HEK293 (cell line): ENCODE measurements around the gene CHERP.

Experiments
- BCL11A ChIP-seq: fragments of 450-650 bp; formaldehyde crosslinking; IDR thresholded peaks from 2 replicates; pipeline ENCODE4 v1.5.1; 2016; ENCODE audit warnings: low read depth, missing biosample characterization, missing genetic modification characterization
- ZBTB21 ChIP-seq: fragments of 450-650 bp; formaldehyde crosslinking; IDR thresholded peaks from 2 replicates; pipeline ENCODE4 v1.5.1; 2017; ENCODE audit warnings: missing biosample characterization, missing genetic modification characterization
- ZNF121 ChIP-seq: fragments of 450-650 bp; formaldehyde crosslinking; IDR thresholded peaks from 2 replicates; pipeline ENCODE4 v1.5.1; 2016; ENCODE audit warnings: missing biosample characterization, missing genetic modification characterization
- ZNF223 ChIP-seq: fragments of 450-650 bp; formaldehyde crosslinking; IDR thresholded peaks from 2 replicates; pipeline ENCODE4 v1.5.1; 2016; ENCODE audit warnings: missing biosample characterization, missing genetic modification characterization
- ZNF629 ChIP-seq: fragments of 450-650 bp; formaldehyde crosslinking; IDR thresholded peaks from 2 replicates; pipeline ENCODE4 v1.5.1; 2017; ENCODE audit warnings: missing biosample characterization, missing genetic modification characterization
- ZNF776 ChIP-seq: fragments of 450-650 bp; formaldehyde crosslinking; IDR thresholded peaks from 2 replicates; pipeline ENCODE4 v1.5.0; 2017; ENCODE audit warnings: missing biosample characterization, missing genetic modification characterization, borderline replicate concordance
- TF ChIP-seq, protein P1 (sequence below): fragments of 450-650 bp; formaldehyde crosslinking; IDR thresholded peaks from 2 replicates; pipeline ENCODE4 v1.5.1; 2016; ENCODE audit warnings: missing biosample characterization, missing genetic modification characterization
- TF ChIP-seq, protein P2 (sequence below): fragments of 450-650 bp; formaldehyde crosslinking; IDR thresholded peaks from 2 replicates; pipeline ENCODE4 v1.5.1; 2016; ENCODE audit warnings: missing biosample characterization, missing genetic modification characterization
- TF ChIP-seq, protein P3 (sequence below): fragments of 450-650 bp; formaldehyde crosslinking; IDR thresholded peaks from 2 replicates; pipeline ENCODE4 v1.5.1; 2016; ENCODE audit warnings: missing biosample characterization, missing genetic modification characterization, low read depth

DNA sequence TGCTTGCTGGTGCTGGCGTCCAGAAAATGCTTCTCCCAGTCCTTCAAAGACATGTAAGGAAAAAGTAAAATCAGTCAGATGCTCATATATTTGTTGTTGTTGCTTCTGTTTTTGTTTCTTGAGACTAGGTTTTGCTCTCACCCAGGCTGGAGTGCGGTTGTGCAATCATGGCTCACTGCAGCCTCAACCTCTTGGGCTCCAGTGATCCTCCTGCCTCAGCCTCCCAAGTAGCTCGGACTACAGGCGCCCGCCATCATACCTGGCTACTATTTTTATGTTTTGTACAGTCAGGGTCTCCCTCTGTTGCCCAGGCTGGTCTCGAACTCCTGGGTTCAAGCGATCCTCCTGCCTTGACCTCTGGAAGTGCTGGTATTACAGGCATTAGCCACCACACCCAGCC, 59.5 kb downstream of the CHERP start:
- TF ChIP-seq, protein P1, sequence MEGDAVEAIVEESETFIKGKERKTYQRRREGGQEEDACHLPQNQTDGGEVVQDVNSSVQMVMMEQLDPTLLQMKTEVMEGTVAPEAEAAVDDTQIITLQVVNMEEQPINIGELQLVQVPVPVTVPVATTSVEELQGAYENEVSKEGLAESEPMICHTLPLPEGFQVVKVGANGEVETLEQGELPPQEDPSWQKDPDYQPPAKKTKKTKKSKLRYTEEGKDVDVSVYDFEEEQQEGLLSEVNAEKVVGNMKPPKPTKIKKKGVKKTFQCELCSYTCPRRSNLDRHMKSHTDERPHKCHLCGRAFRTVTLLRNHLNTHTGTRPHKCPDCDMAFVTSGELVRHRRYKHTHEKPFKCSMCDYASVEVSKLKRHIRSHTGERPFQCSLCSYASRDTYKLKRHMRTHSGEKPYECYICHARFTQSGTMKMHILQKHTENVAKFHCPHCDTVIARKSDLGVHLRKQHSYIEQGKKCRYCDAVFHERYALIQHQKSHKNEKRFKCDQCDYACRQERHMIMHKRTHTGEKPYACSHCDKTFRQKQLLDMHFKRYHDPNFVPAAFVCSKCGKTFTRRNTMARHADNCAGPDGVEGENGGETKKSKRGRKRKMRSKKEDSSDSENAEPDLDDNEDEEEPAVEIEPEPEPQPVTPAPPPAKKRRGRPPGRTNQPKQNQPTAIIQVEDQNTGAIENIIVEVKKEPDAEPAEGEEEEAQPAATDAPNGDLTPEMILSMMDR (tag by site-specific recombination), result no peak
- TF ChIP-seq ZBTB21 (tag by site-specific recombination) (no peak), ZNF629 (tag by site-specific recombination) (no peak), BCL11A (tag by site-specific recombination) (no peak), ZNF776 (tag by site-specific recombination) (no peak), ZNF223 (tag by site-specific recombination) (no peak), ZNF121 (no peak)
- TF ChIP-seq, protein P2, sequence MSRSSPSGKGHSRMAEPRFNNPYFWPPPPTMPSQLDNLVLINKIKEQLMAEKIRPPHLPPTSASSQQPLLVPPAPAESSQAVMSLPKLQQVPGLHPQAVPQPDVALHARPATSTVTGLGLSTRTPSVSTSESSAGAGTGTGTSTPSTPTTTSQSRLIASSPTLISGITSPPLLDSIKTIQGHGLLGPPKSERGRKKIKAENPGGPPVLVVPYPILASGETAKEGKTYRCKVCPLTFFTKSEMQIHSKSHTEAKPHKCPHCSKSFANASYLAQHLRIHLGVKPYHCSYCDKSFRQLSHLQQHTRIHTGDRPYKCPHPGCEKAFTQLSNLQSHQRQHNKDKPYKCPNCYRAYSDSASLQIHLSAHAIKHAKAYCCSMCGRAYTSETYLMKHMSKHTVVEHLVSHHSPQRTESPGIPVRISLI, result no peak
- TF ChIP-seq, protein P3, sequence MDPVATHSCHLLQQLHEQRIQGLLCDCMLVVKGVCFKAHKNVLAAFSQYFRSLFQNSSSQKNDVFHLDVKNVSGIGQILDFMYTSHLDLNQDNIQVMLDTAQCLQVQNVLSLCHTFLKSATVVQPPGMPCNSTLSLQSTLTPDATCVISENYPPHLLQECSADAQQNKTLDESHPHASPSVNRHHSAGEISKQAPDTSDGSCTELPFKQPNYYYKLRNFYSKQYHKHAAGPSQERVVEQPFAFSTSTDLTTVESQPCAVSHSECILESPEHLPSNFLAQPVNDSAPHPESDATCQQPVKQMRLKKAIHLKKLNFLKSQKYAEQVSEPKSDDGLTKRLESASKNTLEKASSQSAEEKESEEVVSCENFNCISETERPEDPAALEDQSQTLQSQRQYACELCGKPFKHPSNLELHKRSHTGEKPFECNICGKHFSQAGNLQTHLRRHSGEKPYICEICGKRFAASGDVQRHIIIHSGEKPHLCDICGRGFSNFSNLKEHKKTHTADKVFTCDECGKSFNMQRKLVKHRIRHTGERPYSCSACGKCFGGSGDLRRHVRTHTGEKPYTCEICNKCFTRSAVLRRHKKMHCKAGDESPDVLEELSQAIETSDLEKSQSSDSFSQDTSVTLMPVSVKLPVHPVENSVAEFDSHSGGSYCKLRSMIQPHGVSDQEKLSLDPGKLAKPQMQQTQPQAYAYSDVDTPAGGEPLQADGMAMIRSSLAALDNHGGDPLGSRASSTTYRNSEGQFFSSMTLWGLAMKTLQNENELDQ (tag by site-specific recombination), result no peak
